Panc1 (cell line): ENCODE results near the gene BBS9. TPM values are rescaled to one million over a fixed set of nuclear protein-coding genes. Genes with fewer than 3 reads are reported as not detected.

Experiments used
- ATAC-seq: fragments of 200-7000 bp; cut with Tn5 transposase; 2 replicates; pipeline ENCODE4 v1.9.1; 2020; ENCODE audit warnings: mild to moderate bottlenecking, moderate library complexity
- BruUV-seq: library from RNA; stranded (reverse); fragments of 400-500 nt; replicated peaks from 2 replicates; lab custom pipeline; 2021; lab: Mats Ljungman, UMichigan
- CTCF ChIA-PET: fragments of 300-600 bp; sonication (Branson Sonifier 250); formaldehyde crosslinking; loops from one replicate; lab custom pipeline; 2022; ENCODE audit warnings: antibody characterized with exemption; lab: Charles Lee
- POLR2A ChIA-PET: fragments of 300-600 bp; sonication (Branson Sonifier 250); formaldehyde crosslinking; loops from one replicate; lab custom pipeline; 2022; ENCODE audit warnings: antibody characterized with exemption; lab: Charles Lee
- DNase-seq: peaks from one replicate; pipeline ENCODE4 v3.0.0-alpha.2; 2010; ENCODE audit warnings: low read depth, low spot score
- H3K27ac ChIP-seq: 2 replicates; pipeline ENCODE4 v1.5.1; 2011; ENCODE audit warnings: mild to moderate bottlenecking, low read length, inconsistent platforms
- H3K27me3 ChIP-seq: fragments of 200-500 bp; sonication (Bioruptor generic); 2 replicates; pipeline ENCODE4 v1.6.0; 2014; ENCODE audit warnings: low read length, inconsistent platforms; ENCODE audit not compliant: control insufficient read depth, insufficient read depth
- H3K36me3 ChIP-seq: fragments of 200-500 bp; sonication (Bioruptor generic); 2 replicates; pipeline ENCODE4 v1.5.1; 2014; ENCODE audit warnings: inconsistent platforms, mild to moderate bottlenecking, low read length, moderate library complexity; ENCODE audit not compliant: control insufficient read depth, insufficient read depth
- H3K4me1 ChIP-seq: 2 replicates; pipeline ENCODE4 v1.5.1; 2011; ENCODE audit warnings: inconsistent platforms, mild to moderate bottlenecking, low read length, moderate library complexity; ENCODE audit not compliant: control insufficient read depth, insufficient read depth
- H3K4me3 ChIP-seq, 2 experiments: 2 replicates each; pipeline ENCODE4 v1.5.1; 2011 to 2012; ENCODE audit warnings: low read depth in 2 of 2, low read length in 2 of 2, mild to moderate bottlenecking in 2 of 2, inconsistent platforms in 1 of 2, moderate library complexity in 1 of 2
- H3K9me3 ChIP-seq: fragments of 200-500 bp; sonication (Bioruptor generic); 2 replicates; pipeline ENCODE4 v1.5.1; 2014; ENCODE audit warnings: low read depth, mild to moderate bottlenecking, inconsistent platforms, low read length, moderate library complexity; ENCODE audit not compliant: control insufficient read depth, insufficient read depth
- POLR2AphosphoS5 ChIP-seq: IDR thresholded peaks from 2 replicates; pipeline ENCODE4 v1.6.1; 2012; ENCODE audit warnings: mild to moderate bottlenecking, low read depth, low read length, moderate library complexity
- SIN3A ChIP-seq: IDR thresholded peaks from 2 replicates; pipeline ENCODE4 v1.6.1; 2012; ENCODE audit warnings: low read depth, mild to moderate bottlenecking, low read length, moderate library complexity, borderline replicate concordance; ENCODE audit not compliant: insufficient read depth
- TCF7L2 ChIP-seq: IDR thresholded peaks from 2 replicates; pipeline ENCODE4 v1.6.1; 2011; ENCODE audit warnings: mild to moderate bottlenecking, low read depth, low read length, inconsistent platforms
- in situ Hi-C: cut with HindIII; loops from 2 replicates; pipeline ENCODE4 v1.10.0; 2016; ENCODE audit warnings: low sequenced_read_pairs, low pct_unique_long_range_greater_than_20kb
- intact Hi-C: fragments of 100-400 bp; cut with micrococcal nuclease; formaldehyde crosslinking; loops from one replicate; pipeline ENCODE4 v1.10.0; 2022; ENCODE audit not compliant: unreplicated experiment
- total RNA-seq: library from RNA; stranded (reverse); gene quantifications from one replicate; pipeline ENCODE4 v1.2.1, GENCODE V29; 2021; ENCODE audit not compliant: unreplicated experiment
- TF ChIP-seq, protein P1 (sequence below), 2 experiments: IDR thresholded peaks; 2 replicates each; pipeline ENCODE4 v1.6.1; 2011 to 2012; ENCODE audit warnings: low read depth in 2 of 2, control low read depth in 1 of 2, low read length in 1 of 2, mild to moderate bottlenecking in 1 of 2, moderate library complexity in 1 of 2; ENCODE audit not compliant: insufficient read depth in 1 of 2
- TF ChIP-seq, protein P2 (sequence below): fragments of 450-650 bp; IDR thresholded peaks from 2 replicates; pipeline ENCODE4 v1.5.1; 2017; ENCODE audit warnings: mild to moderate bottlenecking

BBS9 gene
- total RNA-seq, 1 experiment from 2014 or later: 6.9 TPM

- ATAC-seq (no peak), DNase-seq (no peak)
- Histone ChIP-seq H3K9me3 (no peaks in the 10 kb centered on the region), H3K4me1 (no peaks in the 10 kb centered on the region), H3K36me3 (no peaks in the 10 kb centered on the region), H3K27me3 (no peaks in the 10 kb centered on the region), H3K27ac (no peak overlapping the region), H3K4me3 (no peak overlapping the region)
- intact Hi-C loops (no loop called here), in situ Hi-C loops (no loop called here)
- ChIA-PET POLR2A (no interaction called here), CTCF (interaction anchor here (0.7 kb wide), 1 partner anchor 84 kb away, joined by 3 read pairs; no protein-coding TSS in a partner anchor)
- no TSS peak for BruUV-seq
- TF ChIP-seq TCF7L2: no peak
- TF ChIP-seq, protein P1, sequence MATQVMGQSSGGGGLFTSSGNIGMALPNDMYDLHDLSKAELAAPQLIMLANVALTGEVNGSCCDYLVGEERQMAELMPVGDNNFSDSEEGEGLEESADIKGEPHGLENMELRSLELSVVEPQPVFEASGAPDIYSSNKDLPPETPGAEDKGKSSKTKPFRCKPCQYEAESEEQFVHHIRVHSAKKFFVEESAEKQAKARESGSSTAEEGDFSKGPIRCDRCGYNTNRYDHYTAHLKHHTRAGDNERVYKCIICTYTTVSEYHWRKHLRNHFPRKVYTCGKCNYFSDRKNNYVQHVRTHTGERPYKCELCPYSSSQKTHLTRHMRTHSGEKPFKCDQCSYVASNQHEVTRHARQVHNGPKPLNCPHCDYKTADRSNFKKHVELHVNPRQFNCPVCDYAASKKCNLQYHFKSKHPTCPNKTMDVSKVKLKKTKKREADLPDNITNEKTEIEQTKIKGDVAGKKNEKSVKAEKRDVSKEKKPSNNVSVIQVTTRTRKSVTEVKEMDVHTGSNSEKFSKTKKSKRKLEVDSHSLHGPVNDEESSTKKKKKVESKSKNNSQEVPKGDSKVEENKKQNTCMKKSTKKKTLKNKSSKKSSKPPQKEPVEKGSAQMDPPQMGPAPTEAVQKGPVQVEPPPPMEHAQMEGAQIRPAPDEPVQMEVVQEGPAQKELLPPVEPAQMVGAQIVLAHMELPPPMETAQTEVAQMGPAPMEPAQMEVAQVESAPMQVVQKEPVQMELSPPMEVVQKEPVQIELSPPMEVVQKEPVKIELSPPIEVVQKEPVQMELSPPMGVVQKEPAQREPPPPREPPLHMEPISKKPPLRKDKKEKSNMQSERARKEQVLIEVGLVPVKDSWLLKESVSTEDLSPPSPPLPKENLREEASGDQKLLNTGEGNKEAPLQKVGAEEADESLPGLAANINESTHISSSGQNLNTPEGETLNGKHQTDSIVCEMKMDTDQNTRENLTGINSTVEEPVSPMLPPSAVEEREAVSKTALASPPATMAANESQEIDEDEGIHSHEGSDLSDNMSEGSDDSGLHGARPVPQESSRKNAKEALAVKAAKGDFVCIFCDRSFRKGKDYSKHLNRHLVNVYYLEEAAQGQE (IDR thresholded peaks at IDR 0.05; ENCODE audit: insufficient read depth in 1 of 2, low read depth in 2 of 2, low read length in 1 of 2): no peak
- TF ChIP-seq POLR2AphosphoS5: no peak
- TF ChIP-seq SIN3A: no peak
- TF ChIP-seq, protein P2, sequence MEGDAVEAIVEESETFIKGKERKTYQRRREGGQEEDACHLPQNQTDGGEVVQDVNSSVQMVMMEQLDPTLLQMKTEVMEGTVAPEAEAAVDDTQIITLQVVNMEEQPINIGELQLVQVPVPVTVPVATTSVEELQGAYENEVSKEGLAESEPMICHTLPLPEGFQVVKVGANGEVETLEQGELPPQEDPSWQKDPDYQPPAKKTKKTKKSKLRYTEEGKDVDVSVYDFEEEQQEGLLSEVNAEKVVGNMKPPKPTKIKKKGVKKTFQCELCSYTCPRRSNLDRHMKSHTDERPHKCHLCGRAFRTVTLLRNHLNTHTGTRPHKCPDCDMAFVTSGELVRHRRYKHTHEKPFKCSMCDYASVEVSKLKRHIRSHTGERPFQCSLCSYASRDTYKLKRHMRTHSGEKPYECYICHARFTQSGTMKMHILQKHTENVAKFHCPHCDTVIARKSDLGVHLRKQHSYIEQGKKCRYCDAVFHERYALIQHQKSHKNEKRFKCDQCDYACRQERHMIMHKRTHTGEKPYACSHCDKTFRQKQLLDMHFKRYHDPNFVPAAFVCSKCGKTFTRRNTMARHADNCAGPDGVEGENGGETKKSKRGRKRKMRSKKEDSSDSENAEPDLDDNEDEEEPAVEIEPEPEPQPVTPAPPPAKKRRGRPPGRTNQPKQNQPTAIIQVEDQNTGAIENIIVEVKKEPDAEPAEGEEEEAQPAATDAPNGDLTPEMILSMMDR: no peak
Measured at GRCh38 chr7:33412331-33412730, 283.0 kb downstream of the BBS9 start.

DNA sequence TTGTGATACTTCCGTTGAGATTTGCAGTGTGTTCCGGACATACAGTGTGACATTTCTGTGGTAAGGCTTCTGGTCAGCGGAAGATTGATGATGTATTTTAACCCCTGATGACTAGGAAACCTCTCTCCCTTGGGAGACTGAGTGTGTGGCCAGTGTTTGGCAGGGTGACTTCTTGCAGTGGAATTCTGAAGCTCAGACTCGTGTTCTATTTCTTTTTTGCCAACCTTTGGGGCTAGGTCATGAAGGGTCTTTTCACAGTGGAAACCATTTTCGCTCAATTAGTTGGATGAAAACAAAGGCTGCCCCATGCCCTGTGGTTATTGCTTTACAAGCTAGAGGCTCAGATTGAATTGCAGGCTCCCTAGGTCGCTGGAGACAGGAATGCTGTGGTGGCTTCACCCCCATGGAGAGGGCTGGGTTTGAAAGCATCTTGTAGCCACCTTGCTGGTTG is 288.9 kb downstream of the BBS9 start:
- ATAC-seq: no peak
- intact Hi-C loops: no loop called here
- H3K9me3 ChIP-seq: no peaks in the 10 kb centered on the region

More for the DNA sequence above, 288.9 kb downstream of the BBS9 start:
- TF ChIP-seq, protein P2: no peak
- TF ChIP-seq TCF7L2 (no peak), POLR2AphosphoS5 (no peak), SIN3A (no peak)
- TF ChIP-seq, protein P1 (IDR thresholded peaks at IDR 0.05; ENCODE audit: insufficient read depth in 1 of 2, low read depth in 2 of 2, low read length in 1 of 2): no peak
- H3K27me3 ChIP-seq: no peaks in the 10 kb centered on the region
- BruUV-seq: no TSS peak
- ChIA-PET CTCF (interaction anchor here (0.8 kb wide), 1 partner anchor 737 kb away, joined by 3 read pairs; no protein-coding TSS in a partner anchor), POLR2A (no interaction called here)
- no peak overlapping the region for H3K4me3 ChIP-seq
- in situ Hi-C loops: no loop called here
- no peaks in the 10 kb centered on the region for H3K36me3 ChIP-seq
- no peak for DNase-seq
- no peaks in the 10 kb centered on the region for H3K4me1 ChIP-seq
- H3K27ac ChIP-seq: no peak overlapping the region
